HTERT RPE-1 (cell line): ENCODE data around the gene MOK.
"Not testable (repeated sequence)": the region's sequence is repeated elsewhere in the genome, so short reads cannot be mapped to it uniquely, and the experiment has no call there.

ENCODE experiments used
- in situ Hi-C: fragments of 300-500 bp; cut with MboI; formaldehyde crosslinking; loops from 4 replicates; pipeline ENCODE4 v1.14.3; 2020; ENCODE audit warnings: low sequenced_read_pairs

MOK gene

DNA sequence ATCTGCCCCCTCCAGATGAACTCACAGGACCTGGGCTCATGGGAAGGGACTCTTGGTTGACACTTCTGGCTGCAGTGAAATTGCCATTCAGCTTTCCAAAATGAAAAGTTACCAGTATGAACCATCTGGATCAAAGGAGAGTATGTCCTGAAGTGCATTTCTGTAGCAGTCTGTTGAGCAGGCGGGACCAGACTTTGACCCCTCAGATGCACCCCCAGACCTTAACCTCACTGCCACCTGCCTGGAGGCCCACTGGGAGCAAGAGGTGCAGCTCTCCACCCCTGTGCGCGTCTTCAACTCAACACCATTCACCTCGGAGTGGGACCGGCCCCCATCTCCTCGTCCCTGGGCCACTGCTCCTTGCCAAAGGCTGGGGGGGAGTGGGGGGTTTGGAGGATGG is 55.0 kb downstream of the MOK start:
- in situ Hi-C loops = no loop called here

DNA sequence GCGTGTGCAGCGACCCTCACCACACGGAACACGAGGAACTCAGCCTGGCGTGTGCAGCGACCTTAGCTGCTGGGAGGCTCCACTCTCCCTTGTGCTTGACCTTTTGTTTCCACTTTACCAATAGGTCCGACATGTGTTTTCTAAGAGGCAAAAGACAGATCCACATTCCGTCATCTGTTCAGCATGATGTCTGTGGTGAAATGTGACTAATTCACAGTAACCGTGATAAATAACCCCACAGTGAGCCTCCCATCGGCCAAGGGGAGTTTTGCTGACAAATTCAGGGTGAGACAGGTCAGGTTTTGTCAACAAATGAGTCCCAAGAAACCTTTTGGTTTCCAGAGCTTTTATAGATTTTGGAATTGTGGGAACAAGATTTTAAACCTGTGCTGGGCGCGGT is 55.9 kb downstream of the MOK start:
- in situ Hi-C loops = no loop called here

GRCh38 chr14:102248121-102248520 is 56.8 kb downstream of the MOK start:
- in situ Hi-C loops = no loop called here

- in situ Hi-C loops = no loop called here
Observed at GRCh38 chr14:102246071-102246470, 58.9 kb downstream of the MOK start.

- in situ Hi-C loops = not testable (repeated sequence)
Observed at GRCh38 chr14:102243795-102244194, 61.2 kb downstream of the MOK start.

GRCh38 chr14:102241147-102241546 is 63.8 kb downstream of the MOK start:
- in situ Hi-C loops = no loop called here

DNA sequence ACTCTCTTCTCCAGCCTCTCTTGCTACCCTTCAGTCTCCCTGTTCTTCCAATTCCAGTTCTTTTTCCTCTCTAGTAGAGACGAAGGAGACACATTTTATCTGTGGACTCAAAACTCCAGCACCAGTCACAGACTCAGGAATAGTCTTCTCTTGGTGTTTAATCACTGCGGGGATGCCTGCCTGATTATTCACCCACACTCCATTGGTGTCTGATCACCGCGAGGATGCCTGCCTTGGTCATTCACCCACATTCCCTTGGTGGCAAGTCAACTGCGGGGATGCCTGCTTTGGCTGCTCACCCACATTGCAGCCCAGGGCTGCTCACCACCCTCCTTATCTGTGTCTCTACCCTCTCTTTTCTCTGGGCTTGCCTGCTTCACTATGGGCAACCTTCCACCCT is 64.5 kb downstream of the MOK start:
- in situ Hi-C loops = not testable (repeated sequence)

GRCh38 chr14:102239231-102239630 is 65.7 kb downstream of the MOK start:
- in situ Hi-C loops = no loop called here

DNA sequence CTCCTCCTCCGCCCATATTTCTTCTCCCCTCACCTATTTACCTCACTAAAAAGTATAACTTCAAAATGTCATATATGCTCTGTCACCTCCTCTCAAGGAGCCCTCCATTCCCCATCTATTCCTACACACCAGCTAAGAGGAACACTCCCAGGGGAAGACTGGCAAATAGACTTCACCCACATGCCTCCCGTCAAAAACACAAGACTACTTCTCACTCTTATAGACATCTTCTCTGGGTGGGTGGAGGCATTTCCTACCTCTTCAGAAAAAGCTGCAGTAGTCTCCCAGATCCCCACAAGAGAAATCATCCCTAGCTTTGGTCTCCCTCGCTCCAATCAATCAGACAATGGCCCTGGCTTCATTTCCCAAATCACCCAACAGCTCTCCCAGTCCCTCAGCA is 66.2 kb downstream of the MOK start:
- in situ Hi-C loops = no loop called here

DNA sequence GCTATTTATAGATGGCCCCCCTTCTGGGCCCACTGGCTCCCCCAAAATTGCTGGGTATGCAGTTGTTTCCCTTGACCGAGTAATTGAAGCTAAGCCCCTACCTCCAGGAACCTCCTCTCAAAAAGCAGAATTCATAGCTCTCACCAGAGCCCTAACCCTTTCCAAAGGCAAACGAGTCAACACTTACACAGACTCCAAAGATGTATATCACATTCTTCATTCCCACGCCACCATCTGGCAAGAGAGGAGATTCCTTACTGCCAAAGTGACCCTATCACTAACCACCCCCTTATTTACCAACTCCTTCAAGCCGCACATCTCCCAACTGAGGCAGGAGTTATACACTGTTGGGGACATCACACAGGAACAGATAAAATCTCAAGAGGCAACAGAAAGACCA is 66.8 kb downstream of the MOK start:
- in situ Hi-C loops = no loop called here

- in situ Hi-C loops = no loop called here
Observed at GRCh38 chr14:102236026-102236425, 68.9 kb downstream of the MOK start.

DNA sequence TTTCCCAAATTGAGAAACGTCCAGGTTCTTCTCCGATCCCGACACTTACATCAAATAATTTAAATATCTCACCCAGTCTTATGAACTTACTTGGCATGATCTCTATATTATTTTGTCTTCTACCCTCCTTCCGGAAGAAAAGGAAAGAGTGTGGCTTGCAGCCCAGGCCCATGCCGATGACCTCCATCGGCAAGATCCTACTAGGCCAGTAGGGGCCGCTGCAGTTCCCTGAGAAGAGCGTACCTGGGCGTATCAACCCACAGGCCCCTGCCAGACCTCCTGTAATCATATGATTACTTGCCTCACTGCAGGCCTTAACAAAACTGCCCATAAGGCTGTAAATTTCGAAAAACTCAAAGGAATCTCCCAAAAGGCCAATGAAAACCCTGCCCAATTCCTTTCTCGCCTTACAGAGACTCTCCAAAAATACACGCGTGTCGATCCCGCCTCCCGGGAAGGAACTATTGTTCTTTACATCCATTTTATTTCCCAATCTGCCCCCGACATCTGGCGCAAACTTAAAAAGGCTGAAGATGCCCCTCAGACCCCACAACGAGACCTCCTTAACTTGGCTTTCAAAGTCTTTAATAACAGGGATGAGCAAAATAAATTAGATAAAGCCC is 69.6 kb downstream of the MOK start:
- in situ Hi-C loops = no loop called here

- in situ Hi-C loops = no loop called here
Observed at GRCh38 chr14:102234331-102235264, 70.4 kb downstream of the MOK start.

GRCh38 chr14:102233081-102233480 is 71.9 kb downstream of the MOK start:
- in situ Hi-C loops = no loop called here

DNA sequence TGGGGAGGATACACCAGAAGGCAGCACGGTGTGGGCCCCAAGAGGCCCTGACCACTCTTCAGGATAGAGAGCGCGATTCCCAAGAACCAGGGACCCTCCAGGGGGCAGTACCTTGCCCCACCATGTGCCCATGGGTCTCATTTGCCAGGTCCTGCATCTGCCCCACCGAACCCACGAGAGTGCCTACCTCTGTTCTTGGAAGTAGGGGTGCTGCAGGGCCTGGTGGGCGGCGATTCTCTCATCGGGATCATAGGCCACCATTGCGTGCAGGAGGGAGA is 72.7 kb downstream of the MOK start:
- in situ Hi-C loops = no loop called here

GRCh38 chr14:102231476-102232347 is 73.3 kb downstream of the MOK start:
- in situ Hi-C loops = no loop called here

- in situ Hi-C loops = no loop called here
Observed at GRCh38 chr14:102230481-102231210, 74.3 kb downstream of the MOK start.

GRCh38 chr14:102229739-102230092 is 75.2 kb downstream of the MOK start:
- in situ Hi-C loops = no loop called here

DNA sequence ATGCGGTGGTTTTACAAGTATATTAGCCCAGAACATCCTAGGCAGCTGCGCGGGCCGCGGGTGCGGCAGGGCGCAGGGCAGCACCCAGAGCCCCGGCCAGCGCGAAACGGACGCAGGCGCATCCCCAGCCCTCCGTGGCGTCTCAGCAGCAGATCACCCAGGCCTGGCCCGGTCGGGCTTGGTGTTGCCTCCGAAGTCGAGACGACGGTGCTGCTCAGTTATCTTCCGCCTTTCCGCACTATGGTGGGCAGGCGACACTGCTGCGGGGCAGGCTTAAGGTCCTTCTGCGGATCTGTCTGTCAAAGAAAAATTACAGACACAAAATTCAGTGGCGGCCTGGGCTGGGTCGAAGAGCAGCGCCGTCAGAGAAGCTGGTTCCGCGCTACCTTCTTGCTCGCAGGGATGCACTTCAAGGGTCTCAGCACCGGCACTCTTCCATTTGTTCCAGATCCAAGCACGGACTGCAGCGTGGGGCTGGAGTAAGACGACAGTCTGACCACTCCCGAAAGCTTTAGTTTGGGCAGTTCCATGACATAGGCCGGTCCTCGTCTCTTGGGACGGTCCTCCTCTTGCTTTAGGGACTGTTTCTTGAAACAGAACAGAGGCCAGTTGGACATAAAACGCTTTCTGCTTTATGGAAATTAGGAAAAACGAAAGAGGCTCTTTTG is 75.8 kb downstream of the MOK start:
- in situ Hi-C loops = no loop called here

DNA sequence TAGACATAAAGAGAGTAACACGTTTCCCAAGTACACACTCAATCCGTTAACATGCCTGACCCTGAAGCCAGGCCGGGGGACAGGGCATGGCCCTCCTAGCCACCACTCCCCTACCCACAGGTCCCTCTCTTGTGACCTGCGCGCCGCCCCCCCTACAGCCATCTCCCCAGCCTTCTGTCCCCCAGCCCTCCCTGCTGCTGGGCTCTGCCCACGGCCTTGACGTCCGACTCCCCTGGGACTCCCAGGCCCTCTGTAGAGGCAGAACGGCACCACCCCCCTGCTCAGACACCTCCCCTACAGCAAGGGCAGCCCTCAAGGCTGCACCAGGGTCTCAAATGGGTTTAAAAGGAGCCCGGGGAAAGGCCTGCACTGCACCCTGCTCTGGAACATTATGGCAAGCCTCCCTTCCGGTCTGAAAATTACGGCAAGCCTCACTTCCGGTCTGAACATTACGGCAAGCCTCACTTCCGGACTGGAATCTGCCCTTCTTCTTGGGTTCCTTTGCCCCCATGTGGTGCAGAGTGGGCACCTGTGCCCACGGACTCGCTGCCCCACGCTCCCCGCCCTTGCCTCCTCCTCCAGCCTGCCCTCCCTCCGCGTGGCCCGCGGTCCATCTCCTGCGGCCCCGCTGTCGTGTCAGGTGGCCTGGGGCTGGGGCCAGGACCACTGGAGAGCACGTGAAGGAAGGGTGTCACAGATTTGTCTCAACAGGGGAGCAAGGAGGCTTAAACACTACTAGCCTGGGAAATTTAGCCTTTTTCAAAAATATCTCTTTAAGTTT is 77.6 kb downstream of the MOK start:
- in situ Hi-C loops = no loop called here
